ENCODE results near the gene MYO1D.

DNA sequence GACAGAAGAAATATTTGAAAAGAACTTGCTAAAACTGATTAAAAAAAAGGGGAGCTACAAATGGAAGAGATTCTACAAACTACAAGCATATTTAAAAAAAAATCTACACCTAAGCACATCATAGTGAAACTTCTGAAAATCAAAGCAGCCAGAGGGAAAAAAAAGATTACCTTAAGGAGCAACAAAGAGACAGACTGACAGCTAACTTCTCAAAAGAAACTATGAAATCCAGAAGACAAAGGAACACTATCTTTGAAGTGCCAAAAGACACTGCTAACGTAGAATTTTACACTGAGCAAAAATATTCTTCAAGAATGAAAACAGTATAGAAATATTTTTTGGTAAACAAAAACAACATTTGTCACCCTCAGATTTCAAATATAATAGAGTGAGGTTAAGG, 151.2 kb downstream of the MYO1D start:
- TF ChIP-seq EZH2 (IDR thresholded peaks at IDR 0.05; ENCODE audit: borderline replicate concordance, insufficient read depth, low read depth, low read length, poor library complexity, severe bottlenecking): no peak
- TF ChIP-seq, protein P1, sequence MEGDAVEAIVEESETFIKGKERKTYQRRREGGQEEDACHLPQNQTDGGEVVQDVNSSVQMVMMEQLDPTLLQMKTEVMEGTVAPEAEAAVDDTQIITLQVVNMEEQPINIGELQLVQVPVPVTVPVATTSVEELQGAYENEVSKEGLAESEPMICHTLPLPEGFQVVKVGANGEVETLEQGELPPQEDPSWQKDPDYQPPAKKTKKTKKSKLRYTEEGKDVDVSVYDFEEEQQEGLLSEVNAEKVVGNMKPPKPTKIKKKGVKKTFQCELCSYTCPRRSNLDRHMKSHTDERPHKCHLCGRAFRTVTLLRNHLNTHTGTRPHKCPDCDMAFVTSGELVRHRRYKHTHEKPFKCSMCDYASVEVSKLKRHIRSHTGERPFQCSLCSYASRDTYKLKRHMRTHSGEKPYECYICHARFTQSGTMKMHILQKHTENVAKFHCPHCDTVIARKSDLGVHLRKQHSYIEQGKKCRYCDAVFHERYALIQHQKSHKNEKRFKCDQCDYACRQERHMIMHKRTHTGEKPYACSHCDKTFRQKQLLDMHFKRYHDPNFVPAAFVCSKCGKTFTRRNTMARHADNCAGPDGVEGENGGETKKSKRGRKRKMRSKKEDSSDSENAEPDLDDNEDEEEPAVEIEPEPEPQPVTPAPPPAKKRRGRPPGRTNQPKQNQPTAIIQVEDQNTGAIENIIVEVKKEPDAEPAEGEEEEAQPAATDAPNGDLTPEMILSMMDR (IDR thresholded peaks at IDR 0.05): no peak
